K562 (cell line): ENCODE measurements around the gene UNKL. TPM values are rescaled to one million over a fixed set of nuclear protein-coding genes. Genes with fewer than 3 reads are reported as not detected.

Experiments
- REST ChIP-seq, 2 experiments: fragments of 450-650 bp; formaldehyde crosslinking in 1 of 2; IDR thresholded peaks; 2 replicates each; pipeline versions ENCODE4 v1.4.0 to v1.6.1; 2014 to 2020; ENCODE audit warnings: mild to moderate bottlenecking in 2 of 2, borderline replicate concordance in 1 of 2, low read depth in 1 of 2
- polyA plus RNA-seq, 8 experiments: library from polyadenylated mRNA; depleted of rRNA in 4 of 8; stranded (reverse) in 5 of 8; unstranded in 3 of 8; fragments of >200 nt; fragmentation: Nextera tagmentation in 2 of 8; fragmentation: Illumina TruSeq in 1 of 8; extraction: Ambion mirVana in 2 of 8; extraction: Trizol in 1 of 8; gene quantifications; 2 replicates each; pipeline versions ENCODE4 v1.2.1 to v1.2.3, GENCODE V29; 2011 to 2014; ENCODE audit warnings: inconsistent platforms in 1 of 8, missing spikeins in 1 of 8
- total RNA-seq, 7 experiments: library from RNA; depleted of rRNA in 6 of 7; stranded (reverse); fragments of >200 nt in 6 of 7; fragmentation: Illumina TruSeq in 2 of 7; extraction: Trizol in 2 of 7; gene quantifications; 2 replicates each; pipeline versions ENCODE4 v1.2.1 to v1.2.3, GENCODE V29; 2011 to 2021; ENCODE audit warnings: low replicate concordance in 1 of 7

Gene UNKL
- total and polyA plus RNA-seq, 9 of the 15 experiments (the other 6 are each of a cell fraction or from before 2014, with no cell fraction given), result 0.37 to 30.2 (median 5.1) TPM

- no peak for TF ChIP-seq REST (IDR thresholded peaks at IDR 0.05; ENCODE audit: borderline replicate concordance)
- TF ChIP-seq REST (CRISPR knock-in tag; IDR thresholded peaks at IDR 0.05; ENCODE audit: low read depth), result no peak
These were observed 70.9 kb downstream of the UNKL start (continued) for GRCh38 chr16:1343428-1344242.
